Measurements from ENCODE around the gene NLGN1. TPM values are rescaled to one million over a fixed set of nuclear protein-coding genes. Genes with fewer than 3 reads are reported as not detected.

NLGN1 gene
- total and polyA plus RNA-seq, 2 of the 8 experiments (the other 6 are each of a cell fraction or from before 2014, with no cell fraction given): 7.8 to 14.8 TPM

GRCh38 chr3:174156200-174156599, 758.7 kb downstream of the NLGN1 start:
- CTCF ChIA-PET (ENCODE audit: partially characterized antibody): interaction anchor here (0.9 to 1.3 kb wide), 4 partner anchors 9 to 32 kb away, joined by 3 to 4 read pairs (median 4); no protein-coding TSS in a partner anchor
- no peak for FAIRE-seq
- H3K23ac ChIP-seq (ENCODE audit: insufficient read length): no peak overlapping the region
- no peak for TF ChIP-seq RBBP5 (IDR thresholded peaks at IDR 0.05; ENCODE audit: borderline replicate concordance, low read depth, low read length)
- TF ChIP-seq CEBPB (IDR thresholded peaks at IDR 0.05; ENCODE audit: low read depth, low read length): no peak
- TF ChIP-seq BACH1 (IDR thresholded peaks at IDR 0.05; ENCODE audit: low read length): no peak
- no peak for TF ChIP-seq RAD21 (IDR thresholded peaks at IDR 0.05 in 1 of 2, conservative IDR thresholded peaks at IDR 0.05 in 1 of 2; ENCODE audit: low read depth in 2 of 2, low read length in 2 of 2)
- TF ChIP-seq CHD2 (IDR thresholded peaks at IDR 0.05; ENCODE audit: low read length): no peak
- no peak for TF ChIP-seq E2F6 (IDR thresholded peaks at IDR 0.05)
- no peak for TF ChIP-seq TEAD4 (IDR thresholded peaks at IDR 0.05; ENCODE audit: low read depth, low read length)
- no peak for TF ChIP-seq SIRT6 (IDR thresholded peaks at IDR 0.05; ENCODE audit: low read length)
- TF ChIP-seq CTCF (IDR thresholded peaks at IDR 0.05; ENCODE audit: control extremely low read depth in 1 of 3, insufficient read depth in 1 of 3, low read depth in 1 of 3, low read length in 3 of 3): no peak
- no peak for TF ChIP-seq EZH2 (IDR thresholded peaks at IDR 0.05; ENCODE audit: low read depth, low read length, severe bottlenecking)
- TF ChIP-seq PHF8 (conservative IDR thresholded peaks at IDR 0.05; ENCODE audit: low read depth, low read length): no peak

More at GRCh38 chr3:174156200-174156599, 758.7 kb downstream of the NLGN1 start:
- Histone ChIP-seq H3K79me1 (ENCODE audit: low read depth, low read length) (no peaks in the 10 kb centered on the region), H3K4ac (replicated peaks; ENCODE audit: insufficient read length, low read depth, low read length) (no peak overlapping the region), H4K91ac (replicated peaks; ENCODE audit: insufficient read length, low read length) (no peak overlapping the region), H3K23me2 (ENCODE audit: low read depth, low read length) (no peaks in the 10 kb centered on the region; the same call in 1 of the 2 replicates), H3K56ac (replicated peaks; ENCODE audit: insufficient read length, low read depth, low read length) (no peak overlapping the region), H2AK5ac (ENCODE audit: low read depth, low read length) (no peak overlapping the region), H3K4me1 (replicated peaks in 1 of 4; ENCODE audit: control insufficient read depth in 3 of 4, insufficient read depth in 4 of 4, low read length in 3 of 4) (peaks cover 0 to 8% (median under 1%) of the 10 kb centered on the region in 4 experiments; a peak in 1 of 7 replicates), H2BK12ac (ENCODE audit: low read depth, low read length) (no peak overlapping the region), H3K27ac (ENCODE audit: low read depth, low read length) (no peak overlapping the region), H3K18ac (ENCODE audit: extremely low read depth, low read length) (no peak overlapping the region), H2BK5ac (ENCODE audit: low read depth, low read length) (no peak overlapping the region), H2BK120ac (replicated peaks; ENCODE audit: low read depth, low read length) (no peak overlapping the region), H3K9ac (replicated peaks in 1 of 4; ENCODE audit: extremely low read depth in 1 of 4, low read depth in 3 of 4, low read length in 3 of 4) (no peak overlapping the region), H3K14ac (ENCODE audit: insufficient read length) (no peak overlapping the region), H2BK20ac (ENCODE audit: low read length) (no peak overlapping the region), H3K4me2 (ENCODE audit: insufficient read depth in 1 of 2, low read depth in 2 of 2, low read length in 2 of 2) (no peak overlapping the region), H3K4me3 (ENCODE audit: extremely low read depth in 1 of 4, insufficient read depth in 2 of 4, low read depth in 3 of 4, low read length in 4 of 4) (no peak overlapping the region), H2BK15ac (ENCODE audit: low read length) (no peak overlapping the region), H3K36me3 (ENCODE audit: control insufficient read depth in 2 of 4, insufficient read depth in 4 of 4, low read length in 3 of 4) (no peaks in the 10 kb centered on the region), H3K79me2 (ENCODE audit: control insufficient read depth in 1 of 2, insufficient read depth in 2 of 2, low read length in 2 of 2) (no peaks in the 10 kb centered on the region), H4K8ac (ENCODE audit: extremely low read depth, insufficient read depth, low read length) (no peak overlapping the region), H4K20me1 (replicated peaks in 1 of 2; ENCODE audit: control insufficient read depth in 1 of 2, insufficient read depth in 2 of 2, low read length in 2 of 2) (no peaks in the 10 kb centered on the region), H4K5ac (ENCODE audit: insufficient read length, low read depth, low read length) (no peak overlapping the region), H3K9me3 (ENCODE audit: insufficient read depth in 2 of 2, low read depth in 1 of 2, low read length in 1 of 2) (no peaks in the 10 kb centered on the region), H2AFZ (ENCODE audit: low read length) (no peak overlapping the region), H3K27me3 (replicated peaks in 1 of 4; ENCODE audit: control insufficient read depth in 3 of 4, extremely low read depth in 1 of 4, insufficient read depth in 3 of 4, low read length in 3 of 4) (no peaks in the 10 kb centered on the region)
- 93% methylated on average over 7 of the region's 7 CpGs; no CpG with 5 or more reads in 1 of the 2 experiments for WGBS, 2 experiments (ENCODE audit: extremely low coverage in 1 of 2, insufficient coverage in 1 of 2, insufficient read length in 1 of 2, insufficient replicate concordance in 2 of 2, low coverage in 1 of 2, low lambda C conversion rate in 2 of 2, missing lambda C conversion rate in 1 of 2)
- POLR2A ChIA-PET (ENCODE audit: partially characterized antibody): no interaction called here
- no peak for DNase-seq (ENCODE audit: low read depth in 1 of 2, low spot score in 2 of 2)
